ENCODE data around the gene SYNDIG1. TPM values are rescaled to one million over a fixed set of nuclear protein-coding genes. Genes with fewer than 3 reads are reported as not detected.

SYNDIG1 gene
- polyA plus RNA-seq, 1 donor from 2014 or later = 0.22 TPM

- Histone ChIP-seq H4K20me1 (ENCODE audit: insufficient read depth) (no peaks in the 10 kb centered on the region), H3K4me3 (ENCODE audit: low read length) (no peak overlapping the region), H3K9me3 (ENCODE audit: low read length) (no peaks in the 10 kb centered on the region), H3K4me2 (ENCODE audit: low read length) (no peak overlapping the region), H3K36me3 (ENCODE audit: insufficient read depth, low read length) (no peaks in the 10 kb centered on the region), H2AFZ (ENCODE audit: low read depth, low read length) (no peak overlapping the region), H3F3A (ENCODE audit: insufficient read depth, low read length, poor library complexity, severe bottlenecking) (no peaks in the 10 kb centered on the region), H3K9me2 (ENCODE audit: insufficient read depth, low read length) (no peaks in the 10 kb centered on the region), H3K9ac (ENCODE audit: low read length) (no peak overlapping the region), H3K79me2 (replicated peaks; ENCODE audit: insufficient read depth, low read length) (no peaks in the 10 kb centered on the region), H3K27ac (ENCODE audit: low read length) (no peak overlapping the region), H3K27me3 (ENCODE audit: insufficient read depth, low read depth, low read length) (no peaks in the 10 kb centered on the region)
- TF ChIP-seq TAF1 (IDR thresholded peaks at IDR 0.05; ENCODE audit: low read depth) = no peak
- no peak for TF ChIP-seq REST (IDR thresholded peaks at IDR 0.05; ENCODE audit: borderline replicate concordance)
- TF ChIP-seq EZH2 (IDR thresholded peaks at IDR 0.05; ENCODE audit: borderline replicate concordance, insufficient read depth, low read length, poor library complexity, severe bottlenecking) = no peak
- no peak for TF ChIP-seq SMC3 (conservative IDR thresholded peaks at IDR 0.05; ENCODE audit: poor library complexity)
- TF ChIP-seq, protein P1, sequence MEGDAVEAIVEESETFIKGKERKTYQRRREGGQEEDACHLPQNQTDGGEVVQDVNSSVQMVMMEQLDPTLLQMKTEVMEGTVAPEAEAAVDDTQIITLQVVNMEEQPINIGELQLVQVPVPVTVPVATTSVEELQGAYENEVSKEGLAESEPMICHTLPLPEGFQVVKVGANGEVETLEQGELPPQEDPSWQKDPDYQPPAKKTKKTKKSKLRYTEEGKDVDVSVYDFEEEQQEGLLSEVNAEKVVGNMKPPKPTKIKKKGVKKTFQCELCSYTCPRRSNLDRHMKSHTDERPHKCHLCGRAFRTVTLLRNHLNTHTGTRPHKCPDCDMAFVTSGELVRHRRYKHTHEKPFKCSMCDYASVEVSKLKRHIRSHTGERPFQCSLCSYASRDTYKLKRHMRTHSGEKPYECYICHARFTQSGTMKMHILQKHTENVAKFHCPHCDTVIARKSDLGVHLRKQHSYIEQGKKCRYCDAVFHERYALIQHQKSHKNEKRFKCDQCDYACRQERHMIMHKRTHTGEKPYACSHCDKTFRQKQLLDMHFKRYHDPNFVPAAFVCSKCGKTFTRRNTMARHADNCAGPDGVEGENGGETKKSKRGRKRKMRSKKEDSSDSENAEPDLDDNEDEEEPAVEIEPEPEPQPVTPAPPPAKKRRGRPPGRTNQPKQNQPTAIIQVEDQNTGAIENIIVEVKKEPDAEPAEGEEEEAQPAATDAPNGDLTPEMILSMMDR (IDR thresholded peaks at IDR 0.05; ENCODE audit: poor library complexity, severe bottlenecking) = no peak
- TF ChIP-seq POLR2AphosphoS5 (IDR thresholded peaks at IDR 0.05) = no peak
- TF ChIP-seq RAD21 (conservative IDR thresholded peaks at IDR 0.05) = no peak
- TF ChIP-seq EP300 (conservative IDR thresholded peaks at IDR 0.05; ENCODE audit: poor library complexity, severe bottlenecking) = no peak
- no peak for TF ChIP-seq MXI1 (conservative IDR thresholded peaks at IDR 0.05; ENCODE audit: poor library complexity, severe bottlenecking)
Measured at GRCh38 chr20:24442909-24443308, 26.5 kb upstream of the SYNDIG1 start.

DNA sequence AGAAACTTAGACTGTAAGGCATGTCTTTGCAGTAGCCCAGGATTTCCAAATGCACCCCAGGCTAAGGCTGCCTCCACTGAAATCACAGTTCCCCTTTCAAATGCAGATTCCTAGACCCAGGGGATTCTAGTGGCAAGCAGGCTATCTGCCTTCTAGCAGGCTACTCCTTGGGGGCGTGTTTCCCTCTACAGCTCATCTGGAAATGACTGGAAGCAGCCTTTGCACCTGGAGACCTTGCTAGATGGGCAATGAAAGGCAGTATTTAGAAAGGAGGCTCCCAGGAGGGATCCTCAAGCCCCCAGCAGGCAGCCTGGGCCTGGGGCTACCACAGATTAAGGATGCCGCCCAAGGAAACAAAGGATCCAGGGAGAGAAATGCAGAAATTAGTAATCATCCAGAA lies 26.0 kb upstream of the SYNDIG1 start:
- Histone ChIP-seq H3F3A (ENCODE audit: insufficient read depth, low read length, poor library complexity, severe bottlenecking) (no peaks in the 10 kb centered on the region), H3K36me3 (ENCODE audit: insufficient read depth, low read length) (no peaks in the 10 kb centered on the region), H3K4me2 (ENCODE audit: low read length) (no peak overlapping the region), H3K9me2 (ENCODE audit: insufficient read depth, low read length) (no peaks in the 10 kb centered on the region), H3K9ac (ENCODE audit: low read length) (no peak overlapping the region), H3K9me3 (ENCODE audit: low read length) (no peaks in the 10 kb centered on the region), H3K27ac (ENCODE audit: low read length) (no peak overlapping the region), H3K4me3 (ENCODE audit: low read length) (no peak overlapping the region), H2AFZ (ENCODE audit: low read depth, low read length) (no peak overlapping the region), H3K27me3 (ENCODE audit: insufficient read depth, low read depth, low read length) (no peaks in the 10 kb centered on the region), H3K79me2 (replicated peaks; ENCODE audit: insufficient read depth, low read length) (no peaks in the 10 kb centered on the region), H4K20me1 (ENCODE audit: insufficient read depth) (no peaks in the 10 kb centered on the region)
- TF ChIP-seq EZH2 (IDR thresholded peaks at IDR 0.05; ENCODE audit: borderline replicate concordance, insufficient read depth, low read length, poor library complexity, severe bottlenecking) = no peak
- no peak for TF ChIP-seq TAF1 (IDR thresholded peaks at IDR 0.05; ENCODE audit: low read depth)
- TF ChIP-seq SMC3 (conservative IDR thresholded peaks at IDR 0.05; ENCODE audit: poor library complexity) = no peak
- TF ChIP-seq, protein P1 (IDR thresholded peaks at IDR 0.05; ENCODE audit: poor library complexity, severe bottlenecking) = no peak
- no peak for TF ChIP-seq RAD21 (conservative IDR thresholded peaks at IDR 0.05)
- no peak for TF ChIP-seq MXI1 (conservative IDR thresholded peaks at IDR 0.05; ENCODE audit: poor library complexity, severe bottlenecking)
- TF ChIP-seq EP300 (conservative IDR thresholded peaks at IDR 0.05; ENCODE audit: poor library complexity, severe bottlenecking) = no peak
- TF ChIP-seq POLR2AphosphoS5 (IDR thresholded peaks at IDR 0.05) = no peak
- no peak for TF ChIP-seq REST (IDR thresholded peaks at IDR 0.05; ENCODE audit: borderline replicate concordance)
